HG02759 (cell line): Measurements from ENCODE around the gene HIC2.
"Not testable (repeated sequence)": the region's sequence is repeated elsewhere in the genome, so short reads cannot be mapped to it uniquely, and the experiment has no call there.

Experiments
- ATAC-seq: cut with Tn5 transposase; IDR thresholded peaks from one replicate; pipeline ENCODE4 v1.9.1; 2021; ENCODE audit warnings: mild to moderate bottlenecking, moderate library complexity; ENCODE audit not compliant: unreplicated experiment

Gene HIC2

DNA sequence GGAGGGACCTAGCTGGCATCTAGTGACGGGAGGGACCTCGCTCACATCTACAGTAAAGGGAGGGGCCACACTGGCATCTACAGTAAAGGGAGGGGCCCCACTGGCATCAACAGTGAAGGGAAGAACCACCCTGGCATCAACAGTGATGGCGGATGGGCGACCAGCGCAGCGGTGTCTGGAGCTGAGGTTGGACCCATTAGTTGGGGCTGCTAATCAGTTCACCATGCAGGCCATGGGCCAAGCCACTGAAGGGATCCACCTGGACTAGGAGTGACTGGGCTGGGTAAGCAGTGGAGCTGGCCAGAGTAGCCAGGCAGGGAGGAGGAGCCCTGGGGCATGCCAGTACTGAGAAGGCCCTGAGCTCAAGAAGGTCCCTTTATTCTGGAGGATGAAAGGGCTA, 73.4 kb downstream of the HIC2 start:
- ATAC-seq: not testable (repeated sequence)

DNA sequence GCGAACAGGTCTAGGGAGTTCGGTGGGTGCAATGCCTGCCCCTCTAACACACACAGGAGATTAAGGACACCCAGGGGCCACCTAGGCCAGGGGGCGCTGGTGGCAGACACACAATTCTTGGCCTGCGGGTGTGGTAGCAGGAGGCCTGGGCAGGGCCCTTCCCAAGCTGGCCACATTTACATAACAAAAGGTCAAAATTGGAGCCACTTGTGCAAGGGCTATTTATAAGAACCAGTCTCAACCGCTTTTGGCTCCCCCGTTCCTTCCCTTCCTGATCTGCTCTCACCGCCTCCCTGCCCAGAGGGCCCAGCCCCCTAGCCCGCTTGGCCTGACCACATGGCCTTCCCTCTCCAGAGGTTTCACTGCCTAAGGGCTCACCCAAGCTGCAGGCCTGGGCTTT, 75.1 kb downstream of the HIC2 start:
- ATAC-seq: not testable (repeated sequence)

DNA sequence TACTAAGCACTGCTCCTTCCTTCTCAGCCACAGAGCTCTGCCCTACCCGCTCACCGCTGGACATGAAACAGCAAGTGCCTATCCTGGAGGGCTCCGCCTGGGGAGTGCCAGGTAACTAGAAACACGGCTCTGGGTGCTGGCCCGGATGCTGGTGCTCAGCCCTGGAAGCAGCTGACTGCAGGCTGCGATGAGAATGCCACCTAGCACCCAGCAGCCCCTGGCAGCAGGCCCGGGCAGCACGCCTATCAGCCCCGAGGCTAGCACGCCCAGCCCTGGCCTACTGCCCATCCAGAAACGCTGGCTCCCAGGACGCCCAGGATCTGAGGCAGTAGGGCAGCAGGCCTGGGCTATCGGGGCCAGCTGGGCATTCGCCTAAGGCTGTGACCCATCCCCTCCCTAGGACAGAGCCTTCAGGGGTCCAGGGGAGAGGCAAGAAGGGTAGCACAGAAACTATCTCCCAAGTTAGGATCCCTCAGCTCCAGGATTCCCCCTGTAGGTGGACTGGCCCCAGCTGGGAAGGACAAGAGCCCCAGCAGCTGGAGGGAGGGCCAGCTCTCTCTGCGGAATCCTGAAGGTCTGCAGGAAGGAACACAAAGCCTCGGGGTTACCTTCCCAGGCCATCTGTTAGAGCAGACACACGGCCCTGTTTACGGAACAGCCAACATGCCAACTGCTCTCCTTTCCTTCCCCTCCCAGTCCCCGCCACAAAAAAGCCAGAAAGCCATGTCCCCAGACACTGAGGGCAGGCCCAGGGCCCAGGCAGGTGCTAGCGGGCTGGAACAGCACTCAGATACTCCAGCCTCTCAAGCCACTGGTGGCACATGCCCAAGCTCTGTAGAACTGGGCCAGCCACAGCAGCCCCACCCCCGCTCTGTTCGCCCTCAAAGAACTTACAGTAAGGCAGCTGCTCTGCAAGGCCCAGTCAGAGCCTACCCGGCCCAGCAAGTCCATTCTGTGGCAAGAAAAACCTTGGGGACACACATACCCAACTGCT, 76.9 kb downstream of the HIC2 start:
- ATAC-seq: not testable (repeated sequence)

- ATAC-seq: not testable (repeated sequence)
Measured at GRCh38 chr22:21497984-21498383, 80.8 kb downstream of the HIC2 start.

GRCh38 chr22:21498489-21498888, 81.3 kb downstream of the HIC2 start:
- not testable (repeated sequence) for ATAC-seq

DNA sequence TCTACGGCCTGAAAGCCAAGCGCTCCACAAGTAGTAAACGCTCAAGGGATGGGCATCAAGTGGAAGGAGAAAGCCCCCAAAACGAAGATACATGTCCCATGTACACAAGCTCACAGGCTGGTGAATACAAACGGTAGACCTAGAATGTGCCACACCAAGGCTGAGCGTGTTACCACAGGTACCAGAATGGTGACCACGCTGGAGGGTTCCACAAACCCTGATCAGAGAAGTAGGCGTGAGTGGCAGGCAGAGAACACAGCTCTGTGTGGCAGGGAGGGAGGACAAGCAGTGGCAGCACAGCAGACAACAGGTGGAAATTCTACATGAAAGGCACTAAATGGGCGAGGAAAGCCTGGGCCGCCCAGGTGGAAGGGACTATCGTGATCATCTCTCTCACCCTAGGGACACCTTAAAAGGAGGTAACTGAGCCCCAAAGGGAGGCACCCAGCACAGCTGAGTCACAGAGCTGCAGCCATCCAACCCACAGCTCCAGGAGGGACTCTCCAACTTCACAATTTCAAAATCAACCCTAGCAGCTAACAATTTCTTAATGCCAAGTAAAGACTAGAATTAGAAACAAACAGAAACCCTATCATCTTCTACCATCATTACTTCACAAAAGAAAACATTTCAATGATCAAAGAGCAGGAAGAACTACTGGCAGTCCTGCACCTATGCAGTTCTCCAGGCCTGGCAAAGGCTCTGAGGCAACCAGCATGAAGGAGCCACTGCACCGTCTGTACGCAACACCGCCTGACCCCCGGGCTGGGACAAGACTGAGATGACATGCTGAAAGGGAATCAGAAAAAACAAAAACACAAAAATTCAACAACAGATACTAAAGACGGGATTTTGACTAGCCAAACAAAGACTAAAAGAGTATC, 82.7 kb downstream of the HIC2 start:
- not testable (repeated sequence) for ATAC-seq
